Colonic mucosa (tissue), 4 donors: ENCODE results near the gene FAM76B. TPM values are rescaled to one million over a fixed set of nuclear protein-coding genes. Genes with fewer than 3 reads are reported as not detected.
"Not testable (repeated sequence)": the region's sequence is repeated elsewhere in the genome, so short reads cannot be mapped to it uniquely, and the experiment has no call there.

Experiments used
- DNase-seq: peaks from one replicate; pipeline ENCODE4 v3.0.0-alpha.2; 2020
- H3K27ac ChIP-seq: fragments of 200-600 bp; one replicate; pipeline ENCODE4 v1.8.0; 2021
- H3K27me3 ChIP-seq: fragments of 200-600 bp; one replicate; pipeline ENCODE4 v1.8.0; 2021
- H3K36me3 ChIP-seq: fragments of 200-600 bp; one replicate; pipeline ENCODE4 v1.8.0; 2021
- H3K4me1 ChIP-seq: fragments of 200-600 bp; one replicate; pipeline ENCODE4 v1.8.0; 2021; ENCODE audit warnings: mild to moderate bottlenecking
- H3K4me3 ChIP-seq: fragments of 200-600 bp; one replicate; pipeline ENCODE4 v1.8.0; 2021
- H3K9ac ChIP-seq, 2 donors: one replicate each; pipeline ENCODE4 v1.7.0; 2013; ENCODE audit warnings: control low read depth in 2 of 2, low read depth in 2 of 2, low read length in 2 of 2
- H3K9me3 ChIP-seq: fragments of 200-600 bp; one replicate; pipeline ENCODE4 v1.8.0; 2021
- intact Hi-C: fragments of 100-400 bp; cut with DNase I; formaldehyde crosslinking; loops from one replicate; pipeline ENCODE4 v1.14.1; 2022
- total RNA-seq, 2 donors: library from RNA; stranded (reverse); fragmentation: NEBNext Ultra II Directional in 1 of 2; extraction: Animal tissue kit (Norgen Biotek cat#: 25700) in 1 of 2; gene quantifications; one replicate each; pipeline ENCODE4 v1.2.1, GENCODE V29; 2021
- TF ChIP-seq, protein P1 (sequence below): fragments of 200-600 bp; IDR thresholded peaks from one replicate; pipeline ENCODE4 v1.8.0; 2022; ENCODE audit warnings: antibody characterized with exemption, mild to moderate bottlenecking
- donor health status: healthy.
- donor health status: DM: no; HTN: no; CAD: no.
- donor health status: DM: no; HTN: no; CAD: no.

FAM76B gene
- total RNA-seq, 2 donors from 2014 or later, result 17.5 to 22.1 TPM

GRCh38 chr11:95831198-95831883 lies 41.8 kb upstream of the FAM76B start:
- Histone ChIP-seq H3K9ac (no peak overlapping the region), H3K4me3 (no peak overlapping the region), H3K36me3 (no peaks in the 10 kb centered on the region), H3K27me3 (no peaks in the 10 kb centered on the region), H3K9me3 (no peaks in the 10 kb centered on the region), H3K27ac (no peak overlapping the region), H3K4me1 (no peaks in the 10 kb centered on the region)
- intact Hi-C loops, result no loop called here
- DNase-seq, result no peak
- TF ChIP-seq, protein P1, sequence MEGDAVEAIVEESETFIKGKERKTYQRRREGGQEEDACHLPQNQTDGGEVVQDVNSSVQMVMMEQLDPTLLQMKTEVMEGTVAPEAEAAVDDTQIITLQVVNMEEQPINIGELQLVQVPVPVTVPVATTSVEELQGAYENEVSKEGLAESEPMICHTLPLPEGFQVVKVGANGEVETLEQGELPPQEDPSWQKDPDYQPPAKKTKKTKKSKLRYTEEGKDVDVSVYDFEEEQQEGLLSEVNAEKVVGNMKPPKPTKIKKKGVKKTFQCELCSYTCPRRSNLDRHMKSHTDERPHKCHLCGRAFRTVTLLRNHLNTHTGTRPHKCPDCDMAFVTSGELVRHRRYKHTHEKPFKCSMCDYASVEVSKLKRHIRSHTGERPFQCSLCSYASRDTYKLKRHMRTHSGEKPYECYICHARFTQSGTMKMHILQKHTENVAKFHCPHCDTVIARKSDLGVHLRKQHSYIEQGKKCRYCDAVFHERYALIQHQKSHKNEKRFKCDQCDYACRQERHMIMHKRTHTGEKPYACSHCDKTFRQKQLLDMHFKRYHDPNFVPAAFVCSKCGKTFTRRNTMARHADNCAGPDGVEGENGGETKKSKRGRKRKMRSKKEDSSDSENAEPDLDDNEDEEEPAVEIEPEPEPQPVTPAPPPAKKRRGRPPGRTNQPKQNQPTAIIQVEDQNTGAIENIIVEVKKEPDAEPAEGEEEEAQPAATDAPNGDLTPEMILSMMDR, result no peak

- H3K9ac ChIP-seq, result no peak overlapping the region
- no peaks in the 10 kb centered on the region for H3K27me3 ChIP-seq
- H3K9me3 ChIP-seq, result no peaks in the 10 kb centered on the region
- no peak for DNase-seq
- intact Hi-C loops, result no loop called here
- no peak overlapping the region for H3K4me3 ChIP-seq
- H3K4me1 ChIP-seq, result no peaks in the 10 kb centered on the region
- no peak overlapping the region for H3K27ac ChIP-seq
- H3K36me3 ChIP-seq, result no peaks in the 10 kb centered on the region
- TF ChIP-seq, protein P1, result no peak
Observed at GRCh38 chr11:95829580-95830259, 40.1 kb upstream of the FAM76B start.

- H3K4me1 ChIP-seq, result no peaks in the 10 kb centered on the region
- no peaks in the 10 kb centered on the region for H3K27me3 ChIP-seq
- DNase-seq, result no peak
- H3K9ac ChIP-seq, result no peak overlapping the region
- no peak overlapping the region for H3K27ac ChIP-seq
- no peaks in the 10 kb centered on the region for H3K9me3 ChIP-seq
- no peak overlapping the region for H3K4me3 ChIP-seq
- intact Hi-C loops, result no loop called here
- H3K36me3 ChIP-seq, result no peaks in the 10 kb centered on the region
- TF ChIP-seq, protein P1, result no peak
Observed at GRCh38 chr11:95827696-95828095, 38.1 kb upstream of the FAM76B start.

DNA sequence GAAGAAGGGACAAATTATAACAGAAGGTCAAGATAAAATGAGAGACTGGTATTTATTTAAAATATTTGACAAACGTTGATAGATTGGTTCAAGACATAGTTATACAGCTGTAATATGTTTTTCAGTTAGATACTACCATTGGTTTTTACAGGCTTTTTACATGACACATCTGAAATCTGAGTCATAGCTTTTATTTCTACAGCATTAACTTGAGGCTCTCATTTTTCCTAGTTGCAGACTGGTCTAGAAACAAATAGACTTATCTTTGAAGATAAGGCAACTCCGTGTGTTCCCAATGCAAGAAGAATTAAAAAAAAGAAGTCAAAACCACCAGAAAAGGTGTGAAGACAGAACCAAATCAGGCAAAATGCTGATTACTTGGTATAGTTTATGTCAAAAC lies 32.1 kb upstream of the FAM76B start:
- Histone ChIP-seq H3K9me3 (no peaks in the 10 kb centered on the region), H3K27ac (no peak overlapping the region), H3K4me1 (no peaks in the 10 kb centered on the region), H3K36me3 (no peaks in the 10 kb centered on the region), H3K4me3 (no peak overlapping the region), H3K27me3 (no peaks in the 10 kb centered on the region), H3K9ac (no peak overlapping the region)
- intact Hi-C loops, result no loop called here
- DNase-seq, result no peak
- TF ChIP-seq, protein P1, result no peak

DNA sequence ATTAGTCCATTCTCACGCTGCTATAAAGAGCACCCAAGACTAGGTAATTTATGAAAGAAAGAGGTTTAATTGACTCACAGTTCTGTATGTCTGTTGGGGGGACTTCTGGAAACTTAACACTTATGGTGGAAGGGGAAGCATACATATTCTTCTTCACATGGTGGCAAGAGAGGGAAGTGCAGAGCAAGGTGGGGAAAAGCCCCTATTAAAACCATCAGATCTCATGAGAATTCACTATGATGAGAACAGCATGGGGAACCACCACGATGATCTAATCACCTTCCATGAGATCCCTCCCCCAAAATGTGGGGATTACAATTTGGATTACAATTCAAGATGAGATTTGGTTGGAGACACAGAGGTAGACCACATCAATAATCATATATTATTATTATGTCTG lies 26.5 kb upstream of the FAM76B start:
- Histone ChIP-seq H3K4me3 (no peak overlapping the region), H3K27ac (no peak overlapping the region), H3K36me3 (no peaks in the 10 kb centered on the region), H3K9ac (no peak overlapping the region), H3K27me3 (no peaks in the 10 kb centered on the region), H3K9me3 (no peaks in the 10 kb centered on the region), H3K4me1 (no peaks in the 10 kb centered on the region)
- DNase-seq, result no peak
- TF ChIP-seq, protein P1, result no peak
- intact Hi-C loops, result no loop called here

GRCh38 chr11:95811052-95811451 lies 21.5 kb upstream of the FAM76B start:
- DNase-seq, H3K9ac ChIP-seq, H3K27ac ChIP-seq, H3K4me3 ChIP-seq, H3K27me3 ChIP-seq, H3K36me3 ChIP-seq, H3K9me3 ChIP-seq, H3K4me1 ChIP-seq, intact Hi-C loops: not testable (repeated sequence)

DNA sequence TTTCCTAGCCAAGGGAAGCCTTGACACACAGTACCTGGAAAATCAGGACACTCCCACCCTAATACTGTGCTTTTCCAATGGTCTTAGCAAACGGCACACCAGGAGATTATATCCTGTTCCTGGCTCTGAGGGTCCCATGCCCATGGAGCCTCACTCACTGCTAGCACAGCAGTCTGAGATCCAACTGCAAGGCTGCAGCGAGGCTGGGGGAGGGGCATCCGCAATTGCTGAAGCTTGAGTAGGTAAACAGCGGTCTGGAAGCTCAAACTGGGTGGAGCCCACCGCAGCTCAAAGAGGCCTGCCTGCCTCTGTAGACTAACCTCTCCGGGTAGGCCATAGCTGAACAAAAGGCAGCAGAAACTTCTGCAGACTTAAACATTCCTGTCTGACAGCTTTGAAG lies 16.9 kb upstream of the FAM76B start:
- H3K9ac ChIP-seq, H3K36me3 ChIP-seq, H3K27ac ChIP-seq, H3K4me1 ChIP-seq, H3K27me3 ChIP-seq, H3K9me3 ChIP-seq, DNase-seq, intact Hi-C loops, H3K4me3 ChIP-seq: not testable (repeated sequence)
